Small intestine (tissue), 7 donors: ENCODE data around the gene RAPGEF1. TPM values are rescaled to one million over a fixed set of nuclear protein-coding genes. Genes with fewer than 3 reads are reported as not detected.
"Not testable (repeated sequence)": the region's sequence is repeated elsewhere in the genome, so short reads cannot be mapped to it uniquely, and the experiment has no call there.

Source experiments
- DNase-seq, 2 donors: peaks; one replicate each; pipeline versions ENCODE4 v3.0.0 to v3.0.0-alpha.2; 2013
- FAIRE-seq: peaks from 2 replicates; lab custom pipeline; 2012; peaks lifted over from hg19 to GRCh38; lab: Jason Lieb, UNC
- H3K27ac ChIP-seq, 3 donors: one replicate each; pipeline ENCODE4 v1.5.1; 2013; ENCODE audit warnings: low read length in 2 of 3, mild to moderate bottlenecking in 2 of 3, control low read depth in 1 of 3, inconsistent platforms in 1 of 3, low read depth in 1 of 3, moderate library complexity in 1 of 3
- H3K27me3 ChIP-seq, 3 donors: one replicate each; pipeline ENCODE4 v1.6.1; 2013; ENCODE audit warnings: low read length in 3 of 3, inconsistent platforms in 1 of 3; ENCODE audit not compliant: control insufficient read depth in 3 of 3, insufficient read depth in 3 of 3
- H3K36me3 ChIP-seq, 3 donors: one replicate each; pipeline ENCODE4 v1.6.1; 2013; ENCODE audit warnings: low read length in 3 of 3, inconsistent platforms in 1 of 3, low read depth in 1 of 3, mild to moderate bottlenecking in 1 of 3, moderate library complexity in 1 of 3; ENCODE audit not compliant: control insufficient read depth in 3 of 3, insufficient read depth in 2 of 3
- H3K4me1 ChIP-seq, 3 donors: one replicate each; pipeline ENCODE4 v1.6.1; 2013; ENCODE audit warnings: low read length in 2 of 3, inconsistent platforms in 1 of 3, low read depth in 1 of 3, mild to moderate bottlenecking in 1 of 3, moderate library complexity in 1 of 3; ENCODE audit not compliant: control insufficient read depth in 3 of 3, insufficient read depth in 2 of 3
- H3K4me3 ChIP-seq, 3 donors: one replicate each; pipeline ENCODE4 v1.5.1; 2013; ENCODE audit warnings: low read length in 3 of 3, control low read depth in 1 of 3, inconsistent platforms in 1 of 3, low read depth in 1 of 3, mild to moderate bottlenecking in 1 of 3, moderate library complexity in 1 of 3
- H3K9me3 ChIP-seq, 2 donors: one replicate each; pipeline ENCODE4 v1.6.1; 2013; ENCODE audit warnings: low read depth in 1 of 2, low read length in 1 of 2; ENCODE audit not compliant: control insufficient read depth in 2 of 2, insufficient read depth in 1 of 2
- WGBS, 3 donors: extraction: QIAGEN DNeasy Blood & Tissue Kit; methylation state at CpG; one replicate each; pipeline ENCODE4 v1.1.7; 2013; 5-methylcytosine and 5-hydroxymethylcytosine counted together
- polyA plus RNA-seq, 4 donors: library from polyadenylated mRNA; stranded (reverse) in 3 of 4; unstranded in 1 of 4; fragments of 200-250 nt in 3 of 4; fragments of 120-200 nt in 1 of 4; gene quantifications; one replicate each; pipeline versions ENCODE4 v1.2.1 to v1.2.3, GENCODE V29; 2013
- donor health status: healthy with polysubstance abuse.
- donor health status: control.
- donor health status: control.
- donor health status: Bipolar disorder and iron deficiency.
- donor health status: healthy.

RAPGEF1 gene
- polyA plus RNA-seq, 4 donors, result 15.4 to 43.4 (median 21.2) TPM

DNA sequence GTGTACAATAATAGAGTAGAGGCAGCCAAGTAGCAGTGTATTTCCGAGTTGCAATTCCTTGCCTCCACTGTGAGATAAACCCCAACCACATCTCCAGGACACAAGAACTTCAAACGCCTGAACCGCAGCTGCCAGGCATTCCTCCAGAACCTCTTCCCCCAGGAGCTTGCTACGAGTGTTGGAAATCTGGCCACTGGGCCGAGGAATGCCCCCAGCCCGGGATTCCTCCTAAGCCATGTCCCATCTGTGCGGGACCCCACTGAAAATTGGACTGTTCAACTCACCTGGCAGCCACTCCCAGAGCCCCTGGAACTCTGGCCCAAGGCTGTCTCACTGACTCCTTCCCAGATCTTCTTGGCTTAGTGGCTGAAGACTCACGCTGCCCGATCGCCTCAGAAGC, 190.7 kb downstream of the RAPGEF1 start:
- not testable (repeated sequence) for FAIRE-seq, H3K27ac ChIP-seq, H3K4me1 ChIP-seq, DNase-seq, H3K4me3 ChIP-seq, H3K36me3 ChIP-seq, H3K9me3 ChIP-seq
- 83 to 92% (median 88%) methylated on average over 10 of the region's 10 CpGs for WGBS, 3 donors
- peaks cover 4 to 48% (median 31%) of the 10 kb centered on the region in 3 donors for H3K27me3 ChIP-seq

DNA sequence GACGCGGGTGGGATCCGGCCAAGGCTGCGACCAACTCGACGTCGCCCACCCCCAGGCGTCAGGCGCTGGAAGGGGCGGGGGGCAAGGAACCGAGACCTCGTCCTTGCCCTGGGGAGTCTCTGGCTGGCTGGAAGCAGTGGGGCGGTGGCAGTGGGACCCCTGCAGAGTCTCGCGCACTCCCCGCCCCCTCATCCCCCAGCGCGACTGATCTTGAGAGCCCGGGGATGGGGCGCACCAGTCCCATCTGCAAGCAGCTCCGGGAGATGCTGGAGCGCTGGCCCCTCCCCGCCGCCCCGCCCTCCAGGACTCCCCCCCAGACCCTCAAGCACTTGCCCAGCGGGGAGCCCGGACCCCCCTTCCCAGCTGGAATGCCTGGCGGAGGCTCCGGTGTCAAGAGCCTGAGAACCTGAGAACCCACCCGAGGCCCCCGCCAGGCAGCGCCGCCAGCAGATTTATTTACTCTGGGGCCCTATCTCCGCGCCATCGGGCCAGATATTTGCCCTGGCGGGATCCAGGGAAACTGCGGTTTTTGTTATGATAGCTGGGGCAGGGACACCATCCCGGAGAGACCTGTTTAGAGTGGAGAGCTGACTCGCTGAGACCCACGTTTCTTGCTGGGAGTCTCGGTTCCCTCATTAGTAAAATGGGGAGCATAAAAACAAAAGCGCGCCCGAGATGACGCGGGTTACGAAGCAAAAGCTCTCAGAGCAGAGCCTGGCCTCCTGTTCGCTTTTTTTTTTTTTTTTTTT, 193.4 kb downstream of the RAPGEF1 start:
- DNase-seq (peak in 1 of 2 donors; percentile 57), FAIRE-seq (no peak)
- peaks cover 4 to 41% (median 20%) of the 10 kb centered on the region in 3 donors for H3K27me3 ChIP-seq
- H3K9me3 ChIP-seq, result peaks cover 4 to 26% of the 10 kb centered on the region in 2 donors
- H3K4me3 ChIP-seq, result peak overlapping the region in 2 of 3 donors; percentile 29 to 48
- no peak overlapping the region for H3K27ac ChIP-seq
- H3K4me1 ChIP-seq, result peaks cover 0 to 8% (median 4%) of the 10 kb centered on the region in 3 donors
- H3K36me3 ChIP-seq, result no peaks in the 10 kb centered on the region
- WGBS, 3 donors, result 1 to 3% (median 2%) methylated on average over 44 to 49 of the region's 49 CpGs

DNA sequence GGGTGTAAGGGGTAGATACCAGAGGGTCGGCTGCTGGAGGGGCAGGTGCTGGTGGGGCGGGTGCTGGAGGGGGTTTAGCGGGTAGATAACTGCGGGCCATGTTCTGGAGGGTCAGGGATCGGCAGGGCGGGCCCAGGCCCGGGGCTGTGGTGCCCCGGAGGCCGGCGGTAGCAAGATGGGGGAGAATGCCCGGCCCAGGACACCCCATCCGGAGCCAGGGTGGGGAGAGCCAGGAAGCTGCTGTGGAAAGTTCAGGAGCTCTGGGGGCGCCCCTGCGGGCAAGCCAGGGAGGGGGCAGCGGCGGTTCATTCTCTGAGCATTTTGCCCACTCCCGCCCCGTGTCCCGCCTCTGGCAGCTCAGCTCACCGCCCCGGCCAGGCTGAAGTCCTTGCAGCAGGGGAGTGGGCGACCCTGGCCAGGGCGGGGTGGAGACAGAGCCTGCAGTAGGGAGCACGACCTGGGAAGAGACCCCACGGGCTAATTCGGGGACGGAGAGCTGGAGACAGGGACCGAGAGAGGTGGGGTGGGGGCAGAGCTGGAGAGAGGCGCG, 194.0 kb downstream of the RAPGEF1 start:
- WGBS, 3 donors, result 3 to 5% (median 3%) methylated on average over 18 to 30 of the region's 30 CpGs
- peak in 1 of 2 donors; percentile 33 for DNase-seq
- no peaks in the 10 kb centered on the region for H3K36me3 ChIP-seq
- H3K27me3 ChIP-seq, result peaks cover 4 to 41% (median 20%) of the 10 kb centered on the region in 3 donors
- peaks cover 4 to 26% of the 10 kb centered on the region in 2 donors for H3K9me3 ChIP-seq
- H3K27ac ChIP-seq, result no peak overlapping the region
- peaks cover 0 to 8% (median 4%) of the 10 kb centered on the region in 3 donors for H3K4me1 ChIP-seq
- peak overlapping the region in 2 of 3 donors; percentile 29 to 48 for H3K4me3 ChIP-seq
- no peak for FAIRE-seq

DNA sequence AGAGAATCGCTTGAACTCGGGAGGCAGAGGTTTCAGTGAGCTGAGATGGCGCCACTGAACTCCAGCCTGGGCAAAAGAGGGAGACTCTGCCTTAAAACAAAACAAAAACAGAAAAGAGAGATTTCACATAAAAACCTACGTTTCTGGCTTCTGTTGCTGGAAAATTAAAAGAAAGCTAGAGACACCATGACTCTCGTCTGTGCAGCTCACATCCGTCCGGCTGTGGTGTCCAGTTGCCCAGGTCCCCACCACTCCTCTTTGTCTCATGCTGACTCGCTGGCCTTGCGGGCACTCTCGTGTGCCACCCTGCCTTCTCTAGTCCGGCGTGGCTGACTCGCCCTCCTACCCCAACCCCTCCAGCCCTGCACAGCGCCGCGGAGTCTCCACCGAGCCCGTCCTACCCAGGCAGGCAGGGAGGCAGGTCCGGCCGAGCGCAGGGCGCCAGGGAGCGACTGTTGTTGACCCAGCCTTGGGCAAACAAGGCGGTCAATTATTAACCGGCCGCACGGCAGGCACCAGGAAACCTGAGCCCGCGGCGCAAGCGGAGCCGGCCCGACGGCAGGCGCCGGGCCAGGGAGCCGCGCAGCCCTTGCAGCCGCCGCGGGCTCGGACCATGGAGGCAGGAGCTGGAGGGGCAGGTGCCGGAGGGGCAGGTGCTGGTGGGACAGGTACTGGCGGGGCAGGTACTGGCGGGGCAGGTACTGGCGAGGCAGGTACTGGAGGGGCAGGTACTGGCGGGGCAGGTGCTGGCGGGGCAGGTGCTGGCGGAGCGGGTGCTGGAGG, 194.7 kb downstream of the RAPGEF1 start, which contains the start of gene PRRT1B:
Gene PRRT1B (plus strand): TSS at position 521 of the 783 bp plus-strand sequence. CDS start 93 bp downstream, at position 614.
- H3K27me3 ChIP-seq, result peaks cover 4 to 41% (median 20%) of the 10 kb centered on the region in 3 donors
- peak within 1 kb of the TSS in 1 of 3 donors; percentile 20 for H3K27ac ChIP-seq
- no peaks in the 10 kb centered on the region for H3K36me3 ChIP-seq
- peaks cover 4 to 26% of the 10 kb centered on the region in 2 donors for H3K9me3 ChIP-seq
- 7 to 19% (median 18%) methylated on average over 37 to 50 of the region's 50 CpGs for WGBS, 3 donors
- H3K4me3 ChIP-seq, result peak within 1 kb of the TSS in 2 of 3 donors; percentile 29 to 48
- FAIRE-seq, result no peak
- peaks cover 0 to 8% (median 4%) of the 10 kb centered on the region in 3 donors for H3K4me1 ChIP-seq
- DNase-seq, result peak; percentile 90 to 96

DNA sequence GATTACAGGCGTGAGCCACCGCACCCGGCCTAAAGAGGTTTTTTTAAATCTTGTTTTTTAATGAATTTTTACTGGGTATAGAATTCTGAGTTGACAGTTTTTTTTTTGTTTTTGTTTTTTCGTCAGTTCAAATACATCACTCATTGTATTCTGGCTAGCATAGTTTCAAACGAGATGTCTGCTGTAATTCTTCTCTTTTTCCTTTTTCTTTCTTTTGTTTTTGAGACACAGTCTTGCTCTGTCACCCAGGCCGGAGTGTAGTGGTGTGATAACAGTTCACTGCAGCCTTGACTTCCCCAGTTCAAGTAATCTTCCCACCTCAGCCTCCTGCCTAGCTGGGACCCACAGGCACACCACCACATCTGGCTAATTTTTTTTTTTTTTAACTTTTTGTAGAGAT, 196.7 kb downstream of the RAPGEF1 start:
- H3K27me3 ChIP-seq, result peaks cover 4 to 38% (median 18%) of the 10 kb centered on the region in 3 donors
- H3K27ac ChIP-seq, result no peak overlapping the region
- no peak overlapping the region for H3K4me3 ChIP-seq
- H3K9me3 ChIP-seq, result peaks cover 4 to 26% of the 10 kb centered on the region in 2 donors
- WGBS, 3 donors, result 88 to 94% (median 91%) methylated on average over 6 of the region's 6 CpGs
- H3K36me3 ChIP-seq, result no peaks in the 10 kb centered on the region
- DNase-seq (no peak), FAIRE-seq (no peak)
- H3K4me1 ChIP-seq, result peaks cover 0 to 8% (median 4%) of the 10 kb centered on the region in 3 donors

DNA sequence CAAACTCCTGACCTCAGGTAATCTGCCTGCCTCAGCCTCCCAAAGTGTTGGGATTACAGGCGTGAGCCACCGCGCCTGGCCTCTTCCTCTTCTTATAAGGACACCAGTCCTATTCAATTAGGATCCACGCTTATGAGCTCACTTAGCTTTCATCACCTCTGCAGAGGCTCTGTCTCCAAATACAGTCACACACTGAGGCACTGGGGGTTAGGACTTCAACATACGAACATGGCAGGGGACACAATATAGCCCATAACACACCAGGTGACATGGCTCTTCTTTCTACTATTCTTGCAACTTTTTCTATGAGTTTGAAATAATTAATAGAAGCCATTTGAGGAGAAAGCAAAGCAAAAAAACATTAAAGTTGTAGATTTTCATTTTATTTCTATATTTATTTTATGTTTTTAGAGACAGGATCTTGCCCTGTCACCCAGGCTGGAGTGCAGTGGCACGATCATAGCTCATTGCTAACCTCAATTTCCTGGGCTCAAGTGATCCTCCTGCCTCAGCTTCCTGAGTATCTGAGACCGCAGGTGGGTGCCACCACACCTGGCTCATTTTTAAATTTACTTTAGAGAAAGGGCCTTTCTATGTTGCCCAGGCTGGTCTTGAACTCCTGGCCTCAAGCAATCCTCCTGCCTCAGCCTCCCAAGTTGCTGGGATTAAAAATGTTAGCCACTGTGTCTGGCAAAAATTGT, 200.5 kb downstream of the RAPGEF1 start:
- H3K27ac ChIP-seq, result no peak overlapping the region
- peaks cover 3 to 28% of the 10 kb centered on the region in 2 donors for H3K9me3 ChIP-seq
- DNase-seq, result no peak
- H3K27me3 ChIP-seq, result peaks cover 0 to 6% (median 0%) of the 10 kb centered on the region in 3 donors
- WGBS, 3 donors, result 84 to 86% (median 85%) methylated on average over 7 of the region's 7 CpGs
- FAIRE-seq, result no peak
- H3K4me1 ChIP-seq, result peaks cover 0 to 6% (median 0%) of the 10 kb centered on the region in 3 donors
- no peak overlapping the region for H3K4me3 ChIP-seq
- H3K36me3 ChIP-seq, result no peaks in the 10 kb centered on the region

DNA sequence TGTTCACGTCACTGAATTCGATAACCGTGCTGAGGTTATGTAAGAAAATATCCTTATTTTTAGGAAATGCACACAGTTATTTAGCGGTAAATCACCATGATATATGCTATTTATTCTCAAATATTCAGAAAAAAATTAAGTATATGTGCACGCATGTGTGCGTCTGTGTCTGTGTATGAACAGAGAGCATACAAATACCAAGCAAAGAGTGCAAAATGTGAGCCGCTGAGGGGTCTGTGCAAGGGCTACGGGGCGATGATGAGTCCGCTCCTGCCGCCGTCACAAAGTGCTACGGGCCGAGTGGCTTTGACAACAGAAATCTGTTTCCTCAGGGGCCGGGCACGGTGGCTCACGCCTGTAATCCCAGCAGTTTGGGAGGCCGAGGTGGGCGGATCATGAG, 201.9 kb downstream of the RAPGEF1 start:
- H3K4me3 ChIP-seq, result no peak overlapping the region
- DNase-seq, result no peak
- peaks cover 0 to 6% (median 0%) of the 10 kb centered on the region in 3 donors for H3K4me1 ChIP-seq
- WGBS, 3 donors, result 96 to 97% (median 96%) methylated on average over 19 of the region's 19 CpGs
- no peak for FAIRE-seq
- H3K27ac ChIP-seq, result no peak overlapping the region
- no peaks in the 10 kb centered on the region for H3K36me3 ChIP-seq
- H3K27me3 ChIP-seq, result no peaks in the 10 kb centered on the region
- H3K9me3 ChIP-seq, result peaks cover 0 to 14% of the 10 kb centered on the region in 2 donors
